HL-60/S4 treated with phorbol 12-myristate 13-acetate at 8.2 ng/mL for 4 days and 3 days (cell line): ENCODE results near the gene RTP5.
"Not testable (repeated sequence)": the region's sequence is repeated elsewhere in the genome, so short reads cannot be mapped to it uniquely, and the experiment has no call there.

Experiments
- in situ Hi-C: fragments of 300-500 bp; cut with MboI; formaldehyde crosslinking; loops from 2 replicates; pipeline ENCODE4 v1.15.0; 2022; ENCODE audit warnings: low sequenced_read_pairs

The RTP5 gene

GRCh38 chr2:241869087-241869961 is at the start of gene RTP5:
RTP5 (plus strand) TSS chr2:241869729; CDS start chr2:241869757, 28 bp downstream.
- in situ Hi-C loops, result no loop called here

GRCh38 chr2:241819947-241820624 is 49.4 kb upstream of the RTP5 start:
- in situ Hi-C loops, result not testable (repeated sequence)

GRCh38 chr2:241820625-241821384 is 48.7 kb upstream of the RTP5 start:
- in situ Hi-C loops, result no loop called here

- in situ Hi-C loops, result no loop called here
Observed at GRCh38 chr2:241821460-241822263, 47.9 kb upstream of the RTP5 start.

GRCh38 chr2:241822264-241822623 is 47.3 kb upstream of the RTP5 start:
- in situ Hi-C loops, result no loop called here

- in situ Hi-C loops, result not testable (repeated sequence)
Observed at GRCh38 chr2:241823531-241824437, 45.7 kb upstream of the RTP5 start.

- in situ Hi-C loops, result no loop called here
Observed at GRCh38 chr2:241827394-241827793, 42.1 kb upstream of the RTP5 start.

- in situ Hi-C loops, result no loop called here
Observed at GRCh38 chr2:241833101-241833663, 36.3 kb upstream of the RTP5 start.

- in situ Hi-C loops, result not testable (repeated sequence)
Observed at GRCh38 chr2:241833756-241834526, 35.6 kb upstream of the RTP5 start.

GRCh38 chr2:241834527-241835210 is 34.9 kb upstream of the RTP5 start:
- in situ Hi-C loops, result no loop called here

GRCh38 chr2:241835611-241836010 is 33.9 kb upstream of the RTP5 start:
- in situ Hi-C loops, result no loop called here

- in situ Hi-C loops, result no loop called here
Observed at GRCh38 chr2:241836292-241836691, 33.2 kb upstream of the RTP5 start.

- in situ Hi-C loops, result no loop called here
Observed at GRCh38 chr2:241837197-241837965, 32.1 kb upstream of the RTP5 start.

GRCh38 chr2:241841181-241842066 is 28.1 kb upstream of the RTP5 start:
- in situ Hi-C loops, result no loop called here

GRCh38 chr2:241842067-241842415 is 27.5 kb upstream of the RTP5 start:
- in situ Hi-C loops, result no loop called here

GRCh38 chr2:241842620-241843211 is 26.8 kb upstream of the RTP5 start:
- in situ Hi-C loops, result no loop called here
